Spinal cord (tissue), 10 donors: Measurements from ENCODE around the gene CLEC4M. TPM values are rescaled to one million over a fixed set of nuclear protein-coding genes. Genes with fewer than 3 reads are reported as not detected.
"Not testable (repeated sequence)": the region's sequence is repeated elsewhere in the genome, so short reads cannot be mapped to it uniquely, and the experiment has no call there.

ENCODE experiments used
- DNase-seq, 6 donors: peaks; one replicate each; pipeline versions ENCODE4 v3.0.0 to v3.0.0-alpha.2; 2013 to 2015; ENCODE audit warnings: low spot score in 6 of 6, low read depth in 4 of 6
- H3K27ac ChIP-seq: one replicate; pipeline ENCODE4 v1.5.1; 2013; ENCODE audit warnings: low read depth, low read length, control low read depth
- H3K27me3 ChIP-seq: one replicate; pipeline ENCODE4 v1.6.1; 2013; ENCODE audit warnings: low read length; ENCODE audit not compliant: control insufficient read depth, insufficient read depth
- H3K36me3 ChIP-seq: one replicate; pipeline ENCODE4 v1.6.1; 2013; ENCODE audit warnings: low read length; ENCODE audit not compliant: control insufficient read depth, insufficient read depth
- H3K4me1 ChIP-seq: one replicate; pipeline ENCODE4 v1.6.1; 2013; ENCODE audit warnings: low read length; ENCODE audit not compliant: control insufficient read depth, insufficient read depth
- H3K4me3 ChIP-seq: one replicate; pipeline ENCODE4 v1.5.1; 2013; ENCODE audit warnings: low read depth, low read length, control low read depth
- H3K9me3 ChIP-seq: one replicate; pipeline ENCODE4 v1.6.1; 2013; ENCODE audit warnings: low read length; ENCODE audit not compliant: control insufficient read depth, insufficient read depth
- WGBS: methylation state at CpG from one replicate; pipeline ENCODE4 v1.1.5; 2013; ENCODE audit warnings: missing lambda C conversion rate; ENCODE audit not compliant: insufficient coverage; 5-methylcytosine and 5-hydroxymethylcytosine counted together
- polyA plus RNA-seq, 2 donors: library from polyadenylated mRNA; unstranded; fragments of 120-200 nt; gene quantifications; one replicate each; pipeline ENCODE4 v1.2.1, GENCODE V29; 2013; ENCODE audit not compliant: insufficient read length in 2 of 2
- total RNA-seq, 2 donors: library from RNA; depleted of rRNA in 1 of 2; stranded (reverse); fragments of 120-200 nt in 1 of 2; fragments of >200 nt in 1 of 2; gene quantifications; one replicate each; pipeline versions ENCODE4 v1.2.3 to v1.2.4, GENCODE V29; 2013 to 2014
- donor health status: healthy.

CLEC4M gene
- total and polyA plus RNA-seq, 4 donors = 0.33 to 1.8 (median 0.95) TPM

GRCh38 chr19:7792701-7793100, 29.7 kb downstream of the CLEC4M start:
- not testable (repeated sequence) for H3K36me3 ChIP-seq, H3K9me3 ChIP-seq, DNase-seq, H3K4me3 ChIP-seq, H3K4me1 ChIP-seq, H3K27ac ChIP-seq
- peaks cover 29% of the 10 kb centered on the region for H3K27me3 ChIP-seq
- 88% methylated on average over 4 of the region's 7 CpGs for WGBS

DNA sequence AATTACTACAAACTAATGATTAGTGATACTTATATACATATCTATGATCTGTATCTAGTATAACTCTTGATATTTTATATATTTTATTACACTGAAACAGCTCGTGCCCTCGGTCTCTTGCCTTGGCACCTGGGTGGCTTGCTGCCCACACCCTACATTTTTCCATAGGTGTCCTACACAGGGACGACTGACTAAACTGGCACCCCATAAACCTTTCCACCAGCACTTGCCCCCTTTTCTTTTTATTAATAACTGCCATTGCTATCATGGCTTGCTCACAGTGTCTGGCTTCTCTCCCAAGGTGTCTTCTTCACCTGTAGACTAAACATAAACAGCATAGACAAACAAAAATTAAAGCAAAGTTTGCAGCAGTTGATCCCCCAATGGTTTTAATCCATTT, 30.4 kb downstream of the CLEC4M start:
- Histone ChIP-seq H3K4me3 (no peak overlapping the region), H3K27me3 (peaks cover 24% of the 10 kb centered on the region), H3K4me1 (peaks cover 3% of the 10 kb centered on the region), H3K9me3 (no peaks in the 10 kb centered on the region), H3K27ac (no peak overlapping the region), H3K36me3 (no peaks in the 10 kb centered on the region)
- 89% methylated on average over 3 of the region's 3 CpGs for WGBS
- DNase-seq = no peak

DNA sequence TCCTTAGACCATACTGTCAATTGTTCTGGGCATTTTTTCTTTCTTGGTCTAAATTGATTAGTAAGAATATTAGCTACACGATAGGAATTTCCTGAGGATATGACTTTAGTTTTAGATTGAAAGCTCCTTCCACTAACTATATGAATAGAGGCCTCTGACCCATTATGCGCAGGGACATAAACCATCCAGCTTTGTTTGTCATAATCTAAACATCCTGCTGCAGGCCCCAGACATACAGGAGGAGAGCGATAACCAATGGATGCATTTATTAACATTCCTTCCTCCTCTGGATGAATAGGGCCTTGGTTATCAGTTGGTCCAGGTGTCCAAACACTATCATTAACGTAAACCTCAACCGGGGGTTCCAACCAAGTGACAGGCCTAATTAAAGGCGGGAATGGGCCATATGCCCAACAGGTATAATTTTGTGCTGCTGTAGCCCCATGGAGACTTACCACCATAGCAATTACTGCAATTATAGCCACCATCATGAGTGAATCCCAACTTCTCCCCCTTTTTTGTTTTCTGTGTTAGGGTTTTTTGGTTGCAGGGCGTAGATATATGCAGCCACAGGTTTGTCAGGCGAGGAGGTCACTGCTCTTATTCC, 32.6 kb downstream of the CLEC4M start:
- Histone ChIP-seq H3K27ac (no peak overlapping the region), H3K36me3 (no peaks in the 10 kb centered on the region), H3K9me3 (no peaks in the 10 kb centered on the region), H3K27me3 (peaks cover 13% of the 10 kb centered on the region), H3K4me1 (peaks cover 4% of the 10 kb centered on the region), H3K4me3 (no peak overlapping the region)
- peak in 1 of 6 donors; percentile 13 for DNase-seq
- 100% methylated on average over 1 of the region's 8 CpGs for WGBS

DNA sequence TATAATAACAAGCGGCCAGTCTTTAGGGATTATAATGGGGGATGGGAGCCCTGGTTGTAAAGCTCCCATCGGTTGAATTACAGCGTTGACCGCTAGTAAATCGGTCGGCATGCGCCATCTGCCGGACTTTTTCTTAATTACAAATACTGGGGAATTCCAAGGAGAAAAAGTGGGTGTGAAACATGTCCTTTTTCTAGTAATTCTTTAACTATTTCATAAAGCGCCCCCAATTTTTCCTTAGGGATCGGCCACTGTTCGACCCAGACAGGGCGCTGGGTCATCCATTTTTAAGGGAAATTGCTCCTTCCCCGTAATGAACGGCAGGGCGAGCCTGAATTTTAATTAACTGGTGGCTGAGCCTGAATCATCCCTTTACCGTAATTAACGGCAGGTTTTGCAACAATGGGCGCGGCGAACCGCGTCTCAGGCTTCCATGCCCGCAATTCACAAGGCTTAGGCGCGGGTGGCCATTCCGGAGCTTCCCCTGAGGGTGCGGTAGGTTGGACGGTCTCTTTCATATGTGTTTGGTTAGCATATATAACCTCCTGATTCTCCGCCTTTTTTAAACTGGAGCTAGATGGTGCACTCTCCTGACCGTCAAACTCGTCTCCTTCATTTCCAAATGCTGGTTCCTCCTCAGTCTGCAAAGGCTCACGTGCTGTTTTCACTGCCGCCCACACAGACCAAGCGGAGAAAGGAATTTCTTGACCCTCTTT, 36.8 kb downstream of the CLEC4M start:
- H3K4me3 ChIP-seq = peak overlapping the region; percentile 28
- H3K36me3 ChIP-seq = no peaks in the 10 kb centered on the region
- H3K27ac ChIP-seq = no peak overlapping the region
- peaks cover 4% of the 10 kb centered on the region for H3K4me1 ChIP-seq
- H3K27me3 ChIP-seq = peaks cover 11% of the 10 kb centered on the region
- whole genome bisulfite sequencing = 3% methylated on average over 24 of the region's 34 CpGs
- DNase-seq = peak; percentile 35 to 94 (median 62)
- no peaks in the 10 kb centered on the region for H3K9me3 ChIP-seq

- Histone ChIP-seq H3K27me3 (peaks cover 11% of the 10 kb centered on the region), H3K36me3 (no peaks in the 10 kb centered on the region), H3K4me3 (no peak overlapping the region), H3K9me3 (no peaks in the 10 kb centered on the region), H3K4me1 (peaks cover 4% of the 10 kb centered on the region), H3K27ac (no peak overlapping the region)
- DNase-seq = no peak
- 87% methylated on average over 16 of the region's 17 CpGs for WGBS
Measured at GRCh38 chr19:7801020-7801570, 38.1 kb downstream of the CLEC4M start.

GRCh38 chr19:7806234-7806633, 43.2 kb downstream of the CLEC4M start:
- no peak for DNase-seq
- WGBS = 75% methylated on average over 3 of the region's 3 CpGs
- Histone ChIP-seq H3K4me3 (no peak overlapping the region), H3K36me3 (no peaks in the 10 kb centered on the region), H3K27me3 (no peaks in the 10 kb centered on the region), H3K27ac (no peak overlapping the region), H3K9me3 (no peaks in the 10 kb centered on the region), H3K4me1 (no peaks in the 10 kb centered on the region)

GRCh38 chr19:7806876-7807275, 43.8 kb downstream of the CLEC4M start:
- no peaks in the 10 kb centered on the region for H3K9me3 ChIP-seq
- no peaks in the 10 kb centered on the region for H3K27me3 ChIP-seq
- no peaks in the 10 kb centered on the region for H3K4me1 ChIP-seq
- no peak for DNase-seq
- no peaks in the 10 kb centered on the region for H3K36me3 ChIP-seq
- no peak overlapping the region for H3K4me3 ChIP-seq
- H3K27ac ChIP-seq = no peak overlapping the region
- 75% methylated on average over 8 of the region's 9 CpGs for WGBS

GRCh38 chr19:7808108-7808507, 45.1 kb downstream of the CLEC4M start:
- Histone ChIP-seq H3K9me3 (no peaks in the 10 kb centered on the region), H3K27me3 (no peaks in the 10 kb centered on the region), H3K4me1 (no peaks in the 10 kb centered on the region), H3K36me3 (no peaks in the 10 kb centered on the region), H3K27ac (no peak overlapping the region), H3K4me3 (no peak overlapping the region)
- WGBS = 78% methylated on average over 4 of the region's 5 CpGs
- no peak for DNase-seq

DNA sequence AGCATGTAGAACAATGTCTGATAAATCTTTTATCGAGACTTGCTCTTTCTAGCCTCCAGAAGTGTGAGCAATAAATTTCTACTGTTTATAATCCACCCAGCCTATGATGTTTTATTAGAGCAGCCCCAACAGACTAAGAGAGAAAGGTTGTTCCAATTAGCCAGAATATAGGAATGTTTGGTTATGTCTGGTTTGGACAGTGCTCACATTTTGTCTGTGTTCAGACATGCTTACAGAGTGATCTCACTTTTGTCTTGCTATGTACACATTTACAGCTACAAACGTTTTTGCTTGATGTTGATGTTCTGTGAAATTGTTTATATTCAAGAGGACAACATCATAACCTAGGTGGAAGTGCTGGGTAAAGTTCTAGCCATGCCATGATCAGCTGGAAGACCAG, 48.9 kb downstream of the CLEC4M start:
- WGBS = no CpG with 5 or more reads among the region's 2 CpGs
- Histone ChIP-seq H3K27me3 (no peaks in the 10 kb centered on the region), H3K27ac (no peak overlapping the region), H3K9me3 (no peaks in the 10 kb centered on the region), H3K4me3 (no peak overlapping the region), H3K36me3 (no peaks in the 10 kb centered on the region), H3K4me1 (no peaks in the 10 kb centered on the region)
- no peak for DNase-seq

- Histone ChIP-seq H3K27me3 (no peaks in the 10 kb centered on the region), H3K36me3 (no peaks in the 10 kb centered on the region), H3K4me1 (no peaks in the 10 kb centered on the region), H3K27ac (no peak overlapping the region), H3K4me3 (no peak overlapping the region), H3K9me3 (no peaks in the 10 kb centered on the region)
- WGBS = 65% methylated on average over 10 of the region's 10 CpGs
- no peak for DNase-seq
Measured at GRCh38 chr19:7815325-7815724, 52.3 kb downstream of the CLEC4M start.
